Stomach (tissue), 9 donors: Measurements from ENCODE around the gene HPCAL4. TPM values are rescaled to one million over a fixed set of nuclear protein-coding genes. Genes with fewer than 3 reads are reported as not detected.
A peak's percentile ranks its signal among the peaks of the same experiment; 100 is the strongest.

Experiments
- DNase-seq, 2 donors: peaks; one replicate each; pipeline versions ENCODE4 v3.0.0 to v3.0.0-alpha.2; 2013 to 2019
- H3K27ac ChIP-seq, 5 donors: fragments of 200-600 bp in 4 of 5; sonication (generic) in 4 of 5; one replicate each; pipeline ENCODE4 v1.5.1; 2013 to 2019; ENCODE audit warnings: mild to moderate bottlenecking in 1 of 5, moderate library complexity in 1 of 5
- H3K27me3 ChIP-seq, 3 donors: fragments of 200-600 bp; sonication (generic); one replicate each; pipeline ENCODE4 v1.5.1; 2017 to 2019; ENCODE audit warnings: mixed run types in 1 of 3
- H3K36me3 ChIP-seq, 4 donors: fragments of 200-600 bp; sonication (generic); 1 replicate in 3 of 4; 2 replicates in 1 of 4; pipeline ENCODE4 v1.5.1; 2016 to 2019
- H3K4me1 ChIP-seq, 4 donors: fragments of 200-600 bp; sonication (generic); one replicate each; pipeline ENCODE4 v1.5.1; 2016 to 2019
- H3K4me3 ChIP-seq, 4 donors: fragments of 200-600 bp; sonication (generic) in 3 of 4; one replicate each; pipeline ENCODE4 v1.5.1; 2016 to 2019; ENCODE audit warnings: mild to moderate bottlenecking in 1 of 4
- H3K9me3 ChIP-seq, 4 donors: fragments of 200-600 bp; sonication (generic); one replicate each; pipeline ENCODE4 v1.5.1; 2016 to 2019
- CTCF ChIP-seq, 7 experiments: fragments of 450-650 bp in 4 of 7; fragments of 200-600 bp in 3 of 7; sonication (generic) in 3 of 7; IDR thresholded peaks; one replicate each; pipeline ENCODE4 v1.5.1; 2016 to 2019; ENCODE audit warnings: antibody characterized with exemption in 7 of 7, control low read depth in 2 of 7, mild to moderate bottlenecking in 1 of 7
- EP300 ChIP-seq: sonication (generic); formaldehyde crosslinking; IDR thresholded peaks from one replicate; pipeline ENCODE4 v1.6.1; 2017; ENCODE audit warnings: antibody characterized with exemption
- POLR2A ChIP-seq, 4 donors: fragments of 450-650 bp; IDR thresholded peaks; one replicate each; pipeline ENCODE4 v1.6.1; 2016; ENCODE audit warnings: antibody characterized with exemption in 4 of 4, control low read depth in 2 of 4, mild to moderate bottlenecking in 1 of 4, moderate library complexity in 1 of 4
- POLR2AphosphoS5 ChIP-seq, 3 donors: sonication (generic); formaldehyde crosslinking; IDR thresholded peaks; one replicate each; pipeline ENCODE4 v1.6.1; 2016; ENCODE audit warnings: antibody characterized with exemption in 3 of 3
- WGBS, 5 donors: extraction: QIAGEN DNeasy Blood & Tissue Kit in 3 of 5; methylation state at CpG; one replicate each; pipeline versions ENCODE4 v1.1.5 to v1.1.7; 2013 to 2018; 5-methylcytosine and 5-hydroxymethylcytosine counted together
- intact Hi-C: fragments of 100-400 bp; cut with DNase I; formaldehyde crosslinking; loops from one replicate; pipeline ENCODE4 v1.15.1; 2023; ENCODE audit warnings: low total_unique reads
- polyA plus RNA-seq, 3 donors: library from polyadenylated mRNA; stranded (reverse); fragments of 200-250 nt; gene quantifications; one replicate each; pipeline ENCODE4 v1.2.3, GENCODE V29; 2013
- total RNA-seq, 5 donors: library from RNA; depleted of rRNA; stranded (reverse); fragments of >200 nt; gene quantifications; one replicate each; pipeline versions ENCODE4 v1.1.0 to v1.2.3, GENCODE V29; 2014 to 2016
- donor health status: healthy with polysubstance abuse.
- donor health status: Bipolar disorder and iron deficiency.
- donor health status: healthy.

The HPCAL4 gene
- total and polyA plus RNA-seq, 8 donors = 0.06 to 1.5 (median 0.15) TPM; not detected in 3

DNA sequence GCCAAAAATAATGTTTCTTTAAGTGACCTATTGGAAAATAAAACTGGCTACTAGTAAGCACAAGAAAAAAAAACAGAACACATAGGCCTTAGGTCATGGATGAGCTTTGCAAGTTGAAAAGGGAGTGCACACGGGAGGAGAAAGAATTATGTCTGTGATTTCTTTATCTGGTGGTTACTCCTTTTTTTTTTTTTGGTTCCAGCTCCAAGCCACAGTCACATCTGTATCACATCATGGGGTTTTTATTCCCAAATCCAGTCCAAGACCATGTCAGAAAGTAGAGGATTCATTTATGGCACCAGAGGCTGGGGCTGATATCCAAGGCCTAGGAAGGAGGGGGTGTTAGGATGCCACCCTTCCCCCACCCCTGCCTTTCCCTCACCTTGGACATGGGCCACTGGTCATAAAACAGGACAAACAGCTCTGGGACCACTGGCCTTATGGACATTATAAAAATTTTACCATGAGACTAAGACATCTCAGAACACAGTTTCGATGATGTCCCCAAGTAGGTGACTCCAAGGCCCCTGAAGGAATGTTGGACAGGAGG is 41.5 kb downstream of the HPCAL4 start:
- Histone ChIP-seq H3K27ac (no peak overlapping the region), H3K4me3 (no peak overlapping the region), H3K9me3 (no peaks in the 10 kb centered on the region), H3K4me1 (peaks cover 0 to 20% (median 12%) of the 10 kb centered on the region in 4 donors), H3K36me3 (no peaks in the 10 kb centered on the region), H3K27me3 (peaks cover 0 to 15% (median 0%) of the 10 kb centered on the region in 3 donors)
- no peak for DNase-seq
- intact Hi-C loops = loop anchor here (5.0 kb wide), 1 partner anchor 42 kb away; no protein-coding TSS in a partner anchor
- no peak for TF ChIP-seq CTCF (IDR thresholded peaks at IDR 0.05)
- TF ChIP-seq POLR2AphosphoS5 (IDR thresholded peaks at IDR 0.05) = no peak
- TF ChIP-seq POLR2A (IDR thresholded peaks at IDR 0.05) = no peak
- no peak for TF ChIP-seq EP300
- WGBS, 5 donors = 82 to 97% (median 84%) methylated on average over 2 of the region's 2 CpGs

GRCh38 chr1:39648496-39648895 is 42.7 kb downstream of the HPCAL4 start:
- TF ChIP-seq CTCF (IDR thresholded peaks at IDR 0.05) (no peak), EP300 (no peak), POLR2A (IDR thresholded peaks at IDR 0.05) (no peak), POLR2AphosphoS5 (IDR thresholded peaks at IDR 0.05) (no peak)
- 62 to 75% (median 63%) methylated on average over 2 of the region's 2 CpGs for WGBS, 5 donors
- H3K27ac ChIP-seq = no peak overlapping the region
- H3K4me3 ChIP-seq = no peak overlapping the region
- peaks cover 0 to 8% (median 0%) of the 10 kb centered on the region in 3 donors for H3K27me3 ChIP-seq
- H3K9me3 ChIP-seq = no peaks in the 10 kb centered on the region
- H3K4me1 ChIP-seq = peaks cover 0 to 16% (median 10%) of the 10 kb centered on the region in 4 donors
- intact Hi-C loops = no loop called here
- no peaks in the 10 kb centered on the region for H3K36me3 ChIP-seq
- DNase-seq = no peak

GRCh38 chr1:39647247-39647646 is 44.0 kb downstream of the HPCAL4 start:
- Histone ChIP-seq H3K4me1 (peaks cover 0 to 13% (median 7%) of the 10 kb centered on the region in 4 donors), H3K9me3 (no peaks in the 10 kb centered on the region), H3K4me3 (no peak overlapping the region), H3K27me3 (peaks cover 0 to 8% (median 0%) of the 10 kb centered on the region in 3 donors), H3K36me3 (no peaks in the 10 kb centered on the region), H3K27ac (peak overlapping the region in 4 of 5 donors; percentile 23 to 66 (median 40))
- no peak for DNase-seq
- intact Hi-C loops = no loop called here
- 68 to 83% (median 71%) methylated on average over 3 of the region's 3 CpGs for WGBS, 5 donors
- TF ChIP-seq EP300 = no peak

DNA sequence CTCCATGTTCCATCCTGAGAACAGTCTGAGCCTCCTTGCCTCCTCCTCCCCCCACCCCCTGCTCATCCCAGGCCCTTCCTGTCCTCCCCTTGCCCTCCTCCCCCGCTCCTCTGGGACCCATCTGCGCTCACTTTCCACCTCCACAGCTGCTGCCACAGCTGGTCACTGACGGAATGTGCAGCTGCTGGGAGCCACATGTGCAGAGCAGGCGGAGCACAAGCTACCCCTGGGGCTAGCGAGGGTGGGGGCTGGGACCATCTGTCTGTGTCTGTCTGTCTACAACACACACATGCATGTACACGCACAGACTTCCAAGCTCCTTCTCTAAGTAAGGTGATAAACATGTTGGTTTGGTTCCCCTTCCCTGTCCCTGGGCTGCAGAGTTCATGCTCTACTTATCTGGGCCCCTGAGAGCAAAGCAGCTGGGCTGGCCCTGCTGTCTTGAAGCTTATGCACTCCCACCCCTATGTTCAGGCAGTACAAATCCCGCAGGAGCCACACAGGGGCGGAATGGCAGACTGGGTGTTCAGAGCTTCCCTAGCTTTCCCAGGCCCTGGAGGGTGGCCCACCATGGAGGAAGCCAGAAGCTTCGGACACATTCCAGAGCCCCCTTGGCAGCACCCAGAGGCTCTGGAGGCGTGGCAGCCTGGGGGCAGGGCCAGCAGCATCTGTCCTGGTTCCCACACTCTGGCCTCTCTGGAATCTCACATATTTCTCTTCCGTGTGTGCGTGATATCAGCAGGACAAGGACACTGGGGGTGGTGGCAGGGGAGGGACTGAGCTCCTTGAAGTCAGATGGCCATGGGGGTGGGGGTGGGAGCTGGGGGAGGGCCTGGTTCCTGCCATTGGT is 44.8 kb downstream of the HPCAL4 start:
- Histone ChIP-seq H3K4me1 (peaks cover 0 to 13% (median 7%) of the 10 kb centered on the region in 4 donors), H3K4me3 (no peak overlapping the region), H3K36me3 (no peaks in the 10 kb centered on the region), H3K27me3 (peaks cover 0 to 8% (median 0%) of the 10 kb centered on the region in 3 donors), H3K27ac (peak overlapping the region; percentile 19 to 66 (median 28)), H3K9me3 (no peaks in the 10 kb centered on the region)
- no peak for TF ChIP-seq POLR2A (IDR thresholded peaks at IDR 0.05)
- TF ChIP-seq EP300 = no peak
- no peak for TF ChIP-seq CTCF (IDR thresholded peaks at IDR 0.05)
- peak in 1 of 3 donors; percentile 55 for TF ChIP-seq POLR2AphosphoS5 (IDR thresholded peaks at IDR 0.05)
- 44 to 64% (median 57%) methylated on average over 8 to 12 of the region's 12 CpGs for WGBS, 5 donors
- intact Hi-C loops = no loop called here
- DNase-seq = peak in 1 of 2 donors; percentile 91
